ENCODE data around the gene DOCK4.

Gene DOCK4

DNA sequence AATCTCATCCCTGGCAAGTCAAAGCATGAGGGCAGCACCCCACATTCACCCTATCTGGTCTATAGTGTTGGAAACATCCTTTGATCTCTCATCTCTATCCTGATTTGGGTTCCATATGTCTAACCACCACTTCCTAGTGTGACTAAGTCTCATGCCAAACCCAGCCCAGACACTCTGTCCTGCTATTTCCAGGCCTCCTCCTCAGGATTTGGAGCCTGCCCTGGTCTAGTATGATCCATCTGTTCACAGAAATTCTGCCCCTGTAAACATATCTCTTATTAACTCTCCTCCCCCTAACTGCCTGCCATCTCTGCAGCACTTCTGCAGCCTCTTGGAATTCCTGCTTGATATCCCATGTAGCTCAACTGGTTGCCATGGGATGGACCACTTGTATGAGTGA is 323.0 kb downstream of the DOCK4 start:
- DNase-seq, result no peak

DNA sequence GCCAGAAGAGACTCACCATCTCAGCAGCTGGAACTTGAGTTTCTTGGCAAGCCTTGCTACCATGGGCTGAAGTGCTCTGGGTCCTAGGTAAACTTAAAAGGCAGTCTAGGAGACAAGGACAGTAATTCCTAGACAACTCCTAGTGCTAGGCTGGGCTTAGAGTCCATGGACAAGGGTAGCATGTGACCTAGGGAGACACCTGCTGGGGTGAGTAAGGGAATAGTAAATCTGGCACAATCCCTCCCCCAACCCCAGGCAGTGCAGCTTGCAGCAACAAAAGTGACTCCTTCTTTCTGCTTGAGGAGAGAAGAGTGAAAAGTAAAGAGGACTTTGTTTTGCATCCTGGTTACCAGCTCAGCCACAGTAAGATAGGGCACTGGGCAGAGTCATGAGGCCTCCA is 327.4 kb downstream of the DOCK4 start:
- DNase-seq, result no peak

DNA sequence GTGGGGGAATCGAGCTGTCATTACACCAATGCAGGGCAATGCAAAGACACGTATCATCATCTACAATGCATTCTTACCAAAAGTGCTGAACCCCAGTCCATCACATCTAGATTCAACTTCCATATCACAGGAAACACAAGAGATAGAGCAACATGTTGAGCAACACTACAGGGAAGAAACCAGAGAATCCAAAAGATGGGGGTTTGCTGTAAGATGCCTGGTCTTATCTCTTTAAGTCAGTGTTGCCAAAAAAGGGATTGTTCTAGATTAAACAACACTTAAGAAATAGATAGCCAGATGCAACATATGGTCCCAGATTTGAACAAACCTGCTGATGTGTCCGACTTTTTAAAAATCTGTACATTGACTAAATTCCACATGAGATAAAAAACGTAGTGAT is 328.3 kb downstream of the DOCK4 start:
- DNase-seq, result no peak

DNA sequence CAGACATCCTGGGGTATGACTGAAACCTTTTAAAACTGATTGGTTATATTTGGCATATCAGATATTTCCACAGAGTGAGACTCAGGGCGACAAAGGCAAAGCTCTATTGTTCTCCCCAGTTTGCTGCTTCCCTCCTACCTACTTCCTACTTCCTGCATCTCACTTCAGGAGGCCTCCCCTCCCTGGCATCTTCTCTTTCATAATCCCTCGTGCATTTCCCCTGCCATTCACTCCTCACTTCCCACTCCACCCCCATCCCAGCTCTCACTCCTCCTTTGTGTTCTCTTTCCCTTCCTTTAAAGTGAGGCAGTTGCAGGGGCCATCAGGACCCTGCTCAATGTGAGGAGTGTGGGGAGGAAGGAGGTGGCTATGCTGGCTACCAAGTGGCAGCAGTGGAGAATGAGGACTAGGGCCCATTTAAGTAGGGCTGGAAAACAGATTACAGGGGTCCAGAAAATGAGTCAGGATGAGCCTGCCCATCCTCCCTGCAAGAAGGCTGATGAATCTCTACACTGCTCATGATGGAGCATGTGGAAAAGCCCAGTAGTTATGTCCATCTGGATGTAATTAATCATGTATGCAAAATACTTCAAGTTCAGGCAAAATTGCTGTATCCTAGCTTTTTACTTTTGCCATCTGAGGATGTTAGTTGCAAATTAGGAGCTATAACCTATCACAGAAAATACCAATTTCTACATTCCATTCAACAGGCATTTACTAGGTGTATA is 332.1 kb downstream of the DOCK4 start:
- DNase-seq, result no peak

DNA sequence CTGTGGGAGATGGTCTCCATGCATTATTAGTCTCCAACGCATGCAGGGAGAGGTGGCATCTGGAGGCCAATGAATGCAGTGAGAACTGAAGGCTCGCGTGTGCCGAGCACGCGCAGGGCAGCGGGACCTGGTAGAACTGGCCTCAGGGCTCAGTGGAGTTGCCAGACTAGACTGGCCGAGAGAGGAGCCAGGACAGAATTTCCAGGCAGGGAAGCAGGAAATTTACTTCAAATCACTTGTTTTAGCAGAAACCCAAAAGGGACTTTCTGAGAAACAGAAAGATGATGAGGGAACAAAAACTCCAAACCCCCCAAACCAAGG is 332.9 kb downstream of the DOCK4 start:
- DNase-seq, result no peak

DNA sequence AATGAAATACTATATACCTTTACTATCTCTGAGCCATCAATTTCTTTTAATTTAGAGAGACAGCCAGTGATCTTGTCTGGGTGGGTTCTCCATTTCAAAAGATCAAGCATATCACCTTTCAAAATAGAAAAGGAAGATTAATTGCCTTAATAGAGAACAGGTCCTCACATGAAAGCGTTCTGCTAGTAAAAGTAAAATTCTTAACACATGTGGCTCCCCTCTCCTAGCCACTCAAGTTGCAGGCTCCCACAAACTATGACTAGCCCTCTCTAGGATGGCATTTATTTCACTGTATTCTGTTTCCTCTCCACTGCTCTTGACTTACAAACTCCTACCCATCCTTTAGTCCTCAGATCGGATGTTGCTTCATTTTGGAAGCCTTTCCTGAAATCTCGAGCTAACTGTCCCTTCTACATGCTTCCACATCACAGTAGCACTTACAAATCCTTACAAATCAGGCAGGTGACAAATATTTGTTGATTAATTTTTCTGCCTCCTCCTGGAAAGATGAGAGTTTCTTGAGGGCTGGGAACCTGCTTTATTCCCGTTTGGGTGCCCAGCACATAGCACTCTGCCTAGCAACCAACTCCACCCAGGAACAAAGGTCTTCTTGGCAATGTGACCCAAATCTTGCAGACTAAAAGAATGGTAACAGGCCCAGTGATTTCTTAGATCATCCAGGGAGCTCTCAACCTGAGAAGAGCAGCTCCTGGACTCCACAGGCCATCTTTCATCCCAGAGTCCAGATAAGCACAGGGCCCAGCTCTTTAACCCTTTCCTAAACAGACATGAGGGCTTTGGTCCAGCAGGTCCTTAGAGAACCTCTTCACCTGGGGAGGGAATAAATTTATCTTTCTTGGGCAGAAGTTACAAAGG is 333.5 kb downstream of the DOCK4 start:
- no peak for DNase-seq

DNA sequence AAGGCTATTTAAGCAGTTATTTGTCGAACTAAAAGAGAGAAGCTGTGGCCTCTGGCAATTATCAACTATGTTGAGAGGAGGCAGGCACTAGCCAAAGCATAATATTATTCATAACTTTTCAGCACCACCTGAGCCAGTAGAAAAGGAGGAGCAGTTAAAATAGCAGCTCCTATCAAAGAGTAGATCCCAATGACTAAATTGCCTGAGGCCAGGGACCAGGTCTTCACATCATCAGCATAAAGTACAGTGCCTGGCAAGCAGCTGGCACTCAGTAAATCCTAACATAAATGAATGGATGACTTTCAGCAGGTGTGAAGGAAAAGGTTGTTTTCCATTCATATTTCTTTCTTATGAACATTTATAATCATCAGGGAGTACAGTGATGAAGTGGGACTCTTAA is 334.9 kb downstream of the DOCK4 start:
- DNase-seq, result no peak

DNA sequence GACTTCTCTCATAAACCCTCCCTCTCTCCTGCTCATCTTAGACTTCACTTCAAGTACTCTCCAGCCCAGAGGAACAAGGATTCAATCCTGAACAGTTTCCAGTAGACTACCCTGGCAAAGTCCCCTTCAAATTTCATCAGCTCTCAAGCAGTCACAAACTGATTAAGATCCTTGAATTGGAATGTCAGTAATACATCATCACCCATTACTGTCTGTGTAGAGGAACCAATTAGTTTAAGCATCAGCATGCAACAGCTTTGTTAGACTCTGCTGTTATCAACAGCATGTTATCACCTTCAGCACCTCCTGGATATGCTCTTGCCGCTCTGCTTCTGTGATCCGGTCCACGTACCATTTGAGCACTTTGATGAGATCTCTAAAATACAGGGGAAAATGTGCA is 336.9 kb downstream of the DOCK4 start:
- DNase-seq, result no peak

DNA sequence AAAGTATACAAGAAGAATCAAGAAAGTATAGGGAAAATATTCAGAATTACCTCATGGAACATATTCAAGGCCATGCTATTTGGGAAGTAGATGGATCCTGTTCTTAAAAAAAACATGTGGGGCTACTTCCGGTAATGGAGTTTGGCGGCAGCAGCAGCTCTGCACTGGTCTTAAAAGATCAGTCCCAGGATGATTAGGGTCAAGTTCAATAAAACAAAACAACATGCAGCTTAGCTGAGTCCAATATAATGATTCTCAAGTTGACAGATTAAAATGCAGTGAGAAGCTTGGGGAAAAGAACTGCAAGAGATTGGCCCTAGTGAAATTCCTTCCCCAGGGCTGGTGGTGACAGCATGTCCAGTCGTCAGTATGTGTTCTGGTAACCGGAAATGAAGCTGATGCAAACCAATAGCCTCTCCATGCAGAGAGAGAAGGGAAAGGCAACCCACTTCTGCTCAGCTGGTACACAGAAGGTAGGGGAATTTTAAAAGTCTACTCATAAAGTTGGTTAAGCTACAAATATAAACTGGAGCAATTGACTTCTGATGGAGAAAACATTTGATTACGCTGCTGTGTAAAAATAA is 338.8 kb downstream of the DOCK4 start:
- DNase-seq, result no peak

DNA sequence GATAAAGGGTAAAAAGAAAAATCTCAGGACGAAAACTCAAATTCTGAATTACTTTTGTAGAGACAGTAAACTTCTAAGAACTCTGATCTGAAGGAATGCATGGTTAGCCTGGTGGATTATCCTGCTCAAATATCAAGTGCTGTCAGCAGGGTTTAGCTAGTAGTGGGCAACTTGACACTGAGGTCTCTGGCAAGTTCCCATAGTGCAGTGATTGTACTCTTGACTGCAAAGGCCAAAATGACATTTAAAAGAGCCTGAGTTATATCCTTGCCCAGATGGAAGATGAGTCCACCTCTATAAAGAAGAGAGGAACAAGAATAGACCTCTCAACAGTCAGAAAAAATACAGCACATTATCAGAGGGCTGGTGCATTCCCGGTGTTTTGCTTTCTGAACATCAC is 339.4 kb downstream of the DOCK4 start:
- DNase-seq, result no peak

DNA sequence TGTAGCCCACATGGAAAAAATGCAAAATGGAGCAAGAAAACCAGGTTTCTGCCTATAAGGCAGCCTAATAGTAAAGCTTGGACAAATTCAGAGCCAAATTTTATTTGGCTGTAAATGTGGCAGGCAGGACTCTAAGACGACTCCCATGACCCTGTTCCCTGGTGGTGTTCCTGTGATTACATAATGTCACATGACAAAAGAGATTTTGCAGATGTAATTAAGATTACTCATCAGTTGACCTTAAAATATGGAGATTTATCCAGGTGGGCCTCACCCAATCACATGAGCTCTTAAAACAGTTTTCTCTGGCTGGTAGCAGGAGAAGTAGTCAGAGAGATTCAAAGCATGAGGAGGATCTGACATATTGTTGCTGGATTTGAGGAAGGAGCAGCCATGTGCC is 340.8 kb downstream of the DOCK4 start:
- no peak for DNase-seq

DNA sequence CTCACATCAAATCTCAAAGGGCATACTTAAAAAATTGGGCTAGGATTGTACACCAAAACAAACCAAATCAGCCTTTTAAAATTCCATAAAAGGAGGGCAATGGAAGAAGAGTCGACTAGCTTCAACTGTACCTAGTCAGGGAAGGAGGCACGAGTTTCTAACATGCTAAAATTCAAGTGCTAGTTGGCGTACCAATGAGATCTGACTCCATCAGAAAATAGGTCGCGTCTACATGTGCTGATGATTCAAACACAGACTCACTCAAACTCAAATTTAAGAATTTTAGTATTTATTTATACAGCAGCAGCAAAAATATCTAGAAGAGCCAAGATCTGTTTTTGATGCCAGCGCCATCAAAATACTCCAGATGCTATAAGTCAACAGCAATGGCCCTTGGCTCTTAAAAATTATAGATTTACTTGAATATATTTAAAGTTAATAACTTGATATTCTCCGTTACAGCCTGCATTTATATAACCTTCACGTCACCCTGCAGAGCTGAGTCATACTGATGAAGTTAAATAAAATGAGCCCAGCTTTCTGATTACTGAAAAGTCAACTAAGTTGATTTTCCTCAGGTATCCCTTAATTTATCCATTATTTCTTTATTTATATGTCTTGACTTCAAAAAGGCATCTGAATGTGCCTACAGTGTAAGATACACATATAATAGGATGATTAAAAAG is 341.8 kb downstream of the DOCK4 start:
- DNase-seq, result no peak

DNA sequence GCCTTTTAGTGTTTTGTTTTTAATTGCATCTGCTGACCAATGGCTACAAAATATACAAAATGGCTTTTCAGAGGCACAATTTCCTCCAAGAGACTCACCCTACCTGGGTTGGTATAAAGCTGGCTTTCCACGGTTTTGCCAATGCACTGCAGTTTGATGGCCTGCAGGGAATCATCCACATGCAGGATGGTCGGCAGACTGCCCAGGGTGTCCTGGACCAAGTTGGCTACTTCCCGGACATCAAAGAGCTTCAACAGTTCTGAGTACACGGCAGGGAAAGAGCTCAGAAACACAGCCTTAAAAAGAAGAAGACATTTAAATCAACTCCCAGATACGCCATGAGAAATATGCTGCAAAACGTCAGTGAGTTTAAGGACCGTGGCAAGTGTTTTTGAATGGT is 342.9 kb downstream of the DOCK4 start:
- DNase-seq, result no peak

DNA sequence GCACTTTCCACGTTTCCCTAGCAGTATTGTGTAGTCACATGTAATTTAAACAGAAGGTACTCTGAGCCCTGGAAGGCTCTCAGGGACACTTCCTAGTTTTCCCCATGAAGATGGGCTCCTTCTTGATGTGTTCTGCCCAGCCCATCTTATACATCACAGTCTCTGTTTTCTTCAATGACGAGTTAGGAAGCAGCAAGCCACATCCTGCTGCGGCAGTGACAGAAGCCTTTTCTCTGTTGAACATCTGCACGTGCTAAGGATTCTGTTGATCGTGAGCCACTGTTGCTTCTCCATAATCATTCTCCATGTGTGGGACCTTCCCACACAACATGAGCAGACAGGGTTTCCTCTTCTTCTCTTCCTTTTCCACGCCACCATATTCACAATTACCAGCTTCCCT is 346.0 kb downstream of the DOCK4 start:
- no peak for DNase-seq

DNA sequence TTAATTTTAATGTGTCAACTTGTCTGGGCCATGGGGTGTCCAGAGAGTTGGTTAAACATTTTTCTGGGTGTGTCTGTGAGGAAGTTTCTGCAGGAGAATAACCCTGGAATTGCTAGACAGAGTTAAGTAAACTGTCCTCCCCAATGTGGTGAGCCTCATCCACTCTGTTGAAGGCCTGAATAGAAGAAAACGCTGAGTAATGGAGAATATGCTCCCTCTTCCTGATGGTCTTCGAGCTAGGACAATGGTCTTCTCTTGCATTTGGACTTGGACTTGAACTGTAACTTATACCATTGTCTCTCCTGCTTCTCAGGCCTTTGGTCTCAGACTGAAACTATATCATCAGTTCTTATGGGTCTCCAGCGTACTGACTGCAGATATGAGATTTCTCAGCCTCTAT is 347.9 kb downstream of the DOCK4 start:
- DNase-seq, result no peak

DNA sequence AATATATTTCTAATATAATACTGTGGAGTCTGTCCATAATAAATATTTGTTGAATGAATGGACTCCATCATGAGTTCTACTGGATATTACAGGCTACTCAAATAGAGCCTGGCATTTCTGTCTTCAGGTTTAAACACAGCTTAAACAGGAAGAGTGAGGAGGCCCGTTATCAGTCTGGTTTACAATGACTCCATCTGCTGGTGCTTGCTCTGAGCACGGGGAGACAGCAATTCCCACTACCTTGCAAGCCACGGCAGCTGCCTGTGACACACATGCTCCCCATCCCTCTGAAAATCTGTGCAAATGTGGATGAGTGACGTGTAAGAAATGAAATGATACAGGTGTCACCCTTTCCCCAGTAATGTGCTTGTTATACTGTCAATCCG is 350.4 kb downstream of the DOCK4 start:
- no peak for DNase-seq

DNA sequence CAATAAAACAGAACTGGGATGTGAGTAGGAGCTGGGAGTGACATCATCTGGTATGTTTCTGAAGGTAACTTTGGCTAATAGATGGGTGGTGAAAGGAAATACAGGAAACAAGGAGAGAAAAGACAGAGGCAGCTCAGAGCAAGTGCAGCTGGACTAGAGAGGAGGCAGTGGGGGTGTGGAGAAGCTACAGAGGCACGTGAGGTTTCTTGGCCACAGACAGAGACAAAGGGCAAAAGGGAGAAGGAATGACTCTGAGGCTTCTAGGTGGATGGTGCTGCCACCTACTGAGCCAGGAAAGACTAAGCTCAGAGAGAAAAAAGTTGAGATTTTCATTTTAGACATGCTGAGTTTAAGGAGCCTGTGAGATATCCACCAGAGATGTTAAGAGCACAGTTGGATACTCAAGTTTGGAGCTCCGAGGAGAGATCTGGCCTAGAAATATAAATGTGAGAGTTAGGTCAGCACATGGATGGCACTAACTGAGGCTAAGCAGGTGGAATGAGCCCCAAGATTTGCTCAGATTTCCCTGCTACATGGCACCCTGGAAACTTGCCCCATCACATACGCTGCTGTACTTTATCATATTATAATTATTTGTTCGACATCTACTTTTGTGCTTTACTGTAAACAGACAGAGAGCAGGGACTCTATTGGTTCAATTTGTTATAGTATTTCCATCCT is 350.9 kb downstream of the DOCK4 start:
- peak; percentile 8 to 60 for DNase-seq

DNA sequence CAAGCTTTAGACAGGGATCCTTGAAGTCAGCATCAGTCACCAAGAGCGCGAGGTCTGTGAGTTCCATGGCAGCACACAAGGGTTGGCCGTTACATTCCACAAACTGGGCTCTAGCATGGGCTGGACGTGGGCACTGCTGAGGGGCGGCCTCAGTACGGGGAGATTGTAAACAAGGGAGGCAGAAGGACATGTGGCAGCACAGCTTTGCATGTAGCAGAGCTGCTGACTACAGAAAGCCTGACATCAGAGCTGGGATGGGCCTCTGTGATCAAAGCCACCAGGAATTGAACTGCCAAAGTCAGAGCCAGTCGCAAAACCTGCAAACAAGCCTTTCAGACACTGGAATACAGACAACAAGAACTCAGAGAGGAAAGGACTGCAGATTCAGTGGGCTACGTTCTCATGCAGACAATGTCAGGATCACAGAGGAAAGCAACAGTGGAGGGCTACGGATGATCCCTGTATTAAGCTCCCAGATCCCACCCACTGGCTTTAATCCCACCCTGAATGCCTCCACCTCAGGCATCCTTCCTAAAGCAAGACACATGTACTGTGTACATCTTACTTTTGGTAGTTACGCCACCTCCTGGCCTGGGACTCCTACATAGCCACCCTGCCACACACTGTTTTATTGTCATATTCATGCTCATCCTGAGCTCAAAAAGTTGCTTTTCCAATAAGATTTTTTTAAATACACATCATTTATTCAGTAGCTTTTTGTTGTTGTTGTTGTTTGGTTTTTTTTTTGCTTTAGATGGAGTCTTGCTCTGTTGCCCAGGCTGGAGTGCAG is 352.8 kb downstream of the DOCK4 start:
- DNase-seq, result no peak

DNA sequence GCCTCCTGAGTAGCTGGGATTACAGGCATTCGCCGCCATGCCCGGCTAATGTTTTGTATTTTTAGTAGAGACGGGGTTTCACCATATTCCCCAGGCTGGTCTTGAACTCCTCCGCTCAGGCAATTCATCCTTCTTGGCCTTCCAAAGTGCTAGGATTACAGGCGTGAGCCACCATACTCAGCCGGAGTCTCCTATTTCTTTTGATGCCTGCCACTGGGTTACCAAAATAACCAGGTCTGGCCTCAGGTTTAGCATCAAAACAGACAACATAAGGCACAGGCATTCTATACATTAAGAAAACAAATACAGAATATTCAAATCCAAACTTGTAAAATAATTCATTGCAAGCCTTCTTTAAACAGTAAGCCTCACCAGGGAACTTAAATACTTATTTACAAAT is 354.1 kb downstream of the DOCK4 start:
- no peak for DNase-seq

DNA sequence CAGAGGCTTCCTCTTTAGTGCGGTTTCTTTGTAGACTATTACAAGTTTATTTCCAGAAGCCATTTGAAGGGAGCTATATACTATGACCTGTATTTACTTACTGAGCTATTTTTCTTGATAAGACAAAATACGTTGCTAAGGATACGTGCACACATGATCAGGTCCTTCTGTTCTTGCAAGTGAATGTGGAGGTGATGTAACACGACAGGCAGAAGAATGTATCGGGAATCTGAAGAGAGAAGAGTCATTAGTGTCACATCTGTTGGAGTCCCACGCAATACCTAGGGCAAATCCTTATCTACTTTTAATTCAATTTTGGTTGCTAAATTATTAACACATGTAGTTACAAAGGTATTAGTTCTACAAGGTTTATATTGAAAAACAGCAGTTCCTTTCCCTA is 359.3 kb downstream of the DOCK4 start:
- no peak for DNase-seq

DNA sequence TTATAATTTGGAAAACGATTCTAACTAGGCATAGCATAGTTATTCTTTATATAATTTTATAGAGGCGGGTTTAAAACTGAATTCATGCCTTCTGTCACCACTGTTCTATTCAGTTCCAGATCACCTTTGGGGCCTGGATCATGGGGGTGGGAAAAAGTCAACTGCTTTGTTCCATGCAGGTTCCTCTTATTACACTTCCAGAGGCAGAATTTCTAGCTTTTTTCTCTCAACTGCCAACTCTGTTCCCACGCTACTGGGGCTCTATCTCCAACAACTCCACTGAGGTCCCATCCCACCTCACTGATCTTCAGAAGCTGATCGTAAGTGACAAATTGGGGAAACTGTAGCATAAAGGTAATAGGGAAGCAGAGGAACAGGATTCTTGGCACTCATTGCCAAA is 360.3 kb downstream of the DOCK4 start:
- no peak for DNase-seq
